NCI-H345 treated with DMSO at 0.1 percent for 48 hours (cell line): ENCODE measurements around the gene PDE4D.

ENCODE experiments used
- DNase-seq: peaks from one replicate; lab custom pipeline; 2025; ENCODE audit not compliant: unreplicated experiment; lab: John Stamatoyannopoulos, UW

PDE4D gene

GRCh38 chr5:59100875-59101274 is 792.7 kb downstream of the PDE4D start:
- no peak for DNase-seq

- DNase-seq = no peak
Observed at GRCh38 chr5:59099995-59100345, 793.6 kb downstream of the PDE4D start.

- no peak for DNase-seq
Observed at GRCh38 chr5:59099270-59099994, 794.1 kb downstream of the PDE4D start.

- DNase-seq = no peak
Observed at GRCh38 chr5:59098743-59099142, 794.8 kb downstream of the PDE4D start.

GRCh38 chr5:59097712-59098111 is 795.8 kb downstream of the PDE4D start:
- DNase-seq = no peak

GRCh38 chr5:59097116-59097515 is 796.4 kb downstream of the PDE4D start:
- no peak for DNase-seq

GRCh38 chr5:59095480-59095879 is 798.0 kb downstream of the PDE4D start:
- DNase-seq = no peak

GRCh38 chr5:59094864-59095263 is 798.7 kb downstream of the PDE4D start:
- DNase-seq = no peak

- DNase-seq = no peak
Observed at GRCh38 chr5:59093329-59093728, 800.2 kb downstream of the PDE4D start.

GRCh38 chr5:59092758-59093157 is 800.8 kb downstream of the PDE4D start:
- no peak for DNase-seq

GRCh38 chr5:59091965-59092364 is 801.6 kb downstream of the PDE4D start:
- no peak for DNase-seq

GRCh38 chr5:59090323-59090722 is 803.2 kb downstream of the PDE4D start:
- DNase-seq = no peak

- no peak for DNase-seq
Observed at GRCh38 chr5:59089767-59090166, 803.8 kb downstream of the PDE4D start.

GRCh38 chr5:59088546-59088945 is 805.0 kb downstream of the PDE4D start:
- DNase-seq = no peak

- DNase-seq = no peak
Observed at GRCh38 chr5:59086024-59086423, 807.5 kb downstream of the PDE4D start.

GRCh38 chr5:59081693-59082092 is 811.8 kb downstream of the PDE4D start:
- no peak for DNase-seq

GRCh38 chr5:59079622-59080620 is 813.6 kb downstream of the PDE4D start:
- no peak for DNase-seq

- DNase-seq = no peak
Observed at GRCh38 chr5:59071755-59072549, 821.6 kb downstream of the PDE4D start.

- DNase-seq = no peak
Observed at GRCh38 chr5:59069438-59070079, 824.0 kb downstream of the PDE4D start.

GRCh38 chr5:59067956-59068656 is 825.4 kb downstream of the PDE4D start:
- no peak for DNase-seq
